Fibroblast of lung (primary cell): ENCODE measurements around the gene CNDP1. TPM values are rescaled to one million over a fixed set of nuclear protein-coding genes. Genes with fewer than 3 reads are reported as not detected.

Experiments used
- DNase-seq, 2 donors: peaks; one replicate each; pipeline versions ENCODE4 v3.0.0 to v3.0.0-alpha.2; 2010; ENCODE audit warnings: low read depth in 2 of 2
- H2AFZ ChIP-seq: 2 replicates; pipeline ENCODE4 v1.5.1; 2012; ENCODE audit warnings: low read length, control low read depth, inconsistent platforms
- H3K27ac ChIP-seq: 2 replicates; pipeline ENCODE4 v1.5.1; 2011; ENCODE audit warnings: low read length, control low read depth; ENCODE audit not compliant: insufficient read depth
- H3K27me3 ChIP-seq: 2 replicates; pipeline ENCODE4 v1.5.1; 2011; ENCODE audit warnings: mild to moderate bottlenecking, low read length; ENCODE audit not compliant: control insufficient read depth, insufficient read depth
- H3K36me3 ChIP-seq: 2 replicates; pipeline ENCODE4 v1.5.1; 2011; ENCODE audit warnings: low read length; ENCODE audit not compliant: control insufficient read depth, insufficient read depth
- H3K4me1 ChIP-seq: 2 replicates; pipeline ENCODE4 v1.5.1; 2011; ENCODE audit warnings: low read length; ENCODE audit not compliant: control insufficient read depth, insufficient read depth; ENCODE audit errors: extremely low read depth
- H3K4me2 ChIP-seq: 2 replicates; pipeline ENCODE4 v1.5.1; 2011; ENCODE audit warnings: low read length, control low read depth; ENCODE audit not compliant: insufficient read depth; ENCODE audit errors: extremely low read depth
- H3K4me3 ChIP-seq, 4 experiments: fragments of 200-600 bp in 1 of 4; sonication (generic) in 1 of 4; replicated peaks in 1 of 4; 2 replicates each; pipeline ENCODE4 v1.5.1; 2011 to 2016; ENCODE audit warnings: low read length in 4 of 4, low read depth in 3 of 4, mild to moderate bottlenecking in 3 of 4, control low read depth in 2 of 4, inconsistent platforms in 1 of 4, mixed read lengths in 1 of 4; ENCODE audit not compliant: insufficient read depth in 1 of 4; ENCODE audit errors: control extremely low read depth in 1 of 4
- H3K79me2 ChIP-seq: 2 replicates; pipeline ENCODE4 v1.5.1; 2012; ENCODE audit warnings: mild to moderate bottlenecking, low read length, inconsistent platforms; ENCODE audit not compliant: control insufficient read depth, insufficient read depth
- H3K9ac ChIP-seq: 2 replicates; pipeline ENCODE4 v1.5.1; 2011; ENCODE audit warnings: mild to moderate bottlenecking, low read length, control low read depth; ENCODE audit not compliant: insufficient read depth
- H3K9me3 ChIP-seq: 2 replicates; pipeline ENCODE4 v1.5.1; 2012; ENCODE audit warnings: low read depth, low read length; ENCODE audit not compliant: control insufficient read depth, insufficient read depth
- H4K20me1 ChIP-seq: 2 replicates; pipeline ENCODE4 v1.5.1; 2011; ENCODE audit warnings: low read length; ENCODE audit not compliant: control insufficient read depth, insufficient read depth; ENCODE audit errors: extremely low read depth
- EZH2 ChIP-seq: IDR thresholded peaks from 2 replicates; pipeline ENCODE4 v1.5.1; 2012; ENCODE audit warnings: low read length, control low read depth, mild to moderate bottlenecking; ENCODE audit errors: missing control alignments
- polyA plus RNA-seq, 2 donors: library from polyadenylated mRNA; depleted of rRNA in 1 of 2; stranded (reverse) in 1 of 2; unstranded in 1 of 2; fragments of >200 nt; gene quantifications; 2 replicates each; pipeline ENCODE4 v1.2.1, GENCODE V29; 2011 to 2012; ENCODE audit warnings: missing spikeins in 1 of 2
- total RNA-seq: library from RNA; depleted of rRNA; stranded (reverse); fragments of >200 nt; gene quantifications from 2 replicates; pipeline ENCODE4 v1.2.1, GENCODE V29; 2014
- TF ChIP-seq, protein P1 (sequence below), 2 donors: IDR thresholded peaks in 1 of 2; conservative IDR thresholded peaks in 1 of 2; 1 replicate in 1 of 2; 2 replicates in 1 of 2; pipeline ENCODE4 v1.5.1; 2011 to 2012; ENCODE audit warnings: low read length in 2 of 2, control low read depth in 1 of 2, inconsistent platforms in 1 of 2, low read depth in 1 of 2, mild to moderate bottlenecking in 1 of 2

Gene CNDP1
- total and polyA plus RNA-seq, 2 donors (not counting 1 experiment from before 2014, with no cell fraction given): not detected

DNA sequence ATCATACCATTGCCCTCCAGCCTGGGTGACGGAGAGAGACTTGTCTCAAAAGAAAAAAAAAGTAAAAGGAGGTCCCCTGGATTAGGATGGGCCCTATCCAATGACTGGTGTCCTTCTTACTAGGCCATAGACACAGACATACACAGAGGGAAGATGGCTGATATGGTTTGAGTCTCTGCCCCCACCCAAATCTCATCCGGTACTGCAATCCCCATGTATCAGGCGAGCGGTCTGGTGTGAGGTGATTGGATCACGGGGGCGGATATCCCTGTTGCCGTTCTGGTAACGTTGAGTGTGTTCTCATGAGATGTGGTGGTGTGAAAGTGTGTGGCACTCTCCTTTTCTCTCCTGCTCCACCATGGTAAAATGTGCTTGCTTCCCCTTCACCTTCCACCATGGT is 45.9 kb upstream of the CNDP1 start:
- no peak overlapping the region for H3K4me3 ChIP-seq
- no peaks in the 10 kb centered on the region for H3K4me1 ChIP-seq
- no peak overlapping the region for H2AFZ ChIP-seq

DNA sequence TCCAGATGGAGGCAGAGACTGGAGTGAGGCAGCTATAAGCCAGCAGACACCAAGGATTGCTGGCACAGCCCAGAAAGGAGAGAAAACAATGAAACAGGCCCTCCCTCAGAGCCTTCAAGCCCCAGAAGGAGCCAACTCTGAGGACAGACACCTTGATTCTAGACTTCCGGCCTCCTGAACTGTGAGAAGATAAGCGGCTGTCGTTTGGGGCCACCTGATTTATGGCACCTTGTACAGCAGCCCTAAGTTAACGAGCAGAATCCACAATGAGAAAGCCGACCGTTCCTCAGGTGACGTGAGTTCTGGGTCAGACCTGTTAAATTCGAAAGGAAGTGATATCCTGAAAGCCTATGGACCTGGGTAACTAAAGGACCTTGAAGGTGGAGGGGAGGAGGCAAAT is 45.4 kb upstream of the CNDP1 start:
- Histone ChIP-seq H3K79me2 (no peaks in the 10 kb centered on the region), H3K9me3 (no peaks in the 10 kb centered on the region), H3K4me2 (no peak overlapping the region), H2AFZ (no peak overlapping the region), H3K4me3 (no peak overlapping the region), H3K27ac (no peak overlapping the region), H3K4me1 (no peaks in the 10 kb centered on the region), H4K20me1 (no peaks in the 10 kb centered on the region), H3K36me3 (no peaks in the 10 kb centered on the region), H3K9ac (no peak overlapping the region), H3K27me3 (peaks cover 15% of the 10 kb centered on the region)
- DNase-seq: no peak
- TF ChIP-seq, protein P1, sequence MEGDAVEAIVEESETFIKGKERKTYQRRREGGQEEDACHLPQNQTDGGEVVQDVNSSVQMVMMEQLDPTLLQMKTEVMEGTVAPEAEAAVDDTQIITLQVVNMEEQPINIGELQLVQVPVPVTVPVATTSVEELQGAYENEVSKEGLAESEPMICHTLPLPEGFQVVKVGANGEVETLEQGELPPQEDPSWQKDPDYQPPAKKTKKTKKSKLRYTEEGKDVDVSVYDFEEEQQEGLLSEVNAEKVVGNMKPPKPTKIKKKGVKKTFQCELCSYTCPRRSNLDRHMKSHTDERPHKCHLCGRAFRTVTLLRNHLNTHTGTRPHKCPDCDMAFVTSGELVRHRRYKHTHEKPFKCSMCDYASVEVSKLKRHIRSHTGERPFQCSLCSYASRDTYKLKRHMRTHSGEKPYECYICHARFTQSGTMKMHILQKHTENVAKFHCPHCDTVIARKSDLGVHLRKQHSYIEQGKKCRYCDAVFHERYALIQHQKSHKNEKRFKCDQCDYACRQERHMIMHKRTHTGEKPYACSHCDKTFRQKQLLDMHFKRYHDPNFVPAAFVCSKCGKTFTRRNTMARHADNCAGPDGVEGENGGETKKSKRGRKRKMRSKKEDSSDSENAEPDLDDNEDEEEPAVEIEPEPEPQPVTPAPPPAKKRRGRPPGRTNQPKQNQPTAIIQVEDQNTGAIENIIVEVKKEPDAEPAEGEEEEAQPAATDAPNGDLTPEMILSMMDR (conservative IDR thresholded peaks at IDR 0.05 in 1 of 2, IDR thresholded peaks at IDR 0.05 in 1 of 2; ENCODE audit: low read depth in 1 of 2, low read length in 2 of 2): no peak
- TF ChIP-seq EZH2: no peak

More for the DNA sequence above, 45.9 kb upstream of the CNDP1 start:
- Histone ChIP-seq H3K79me2 (no peaks in the 10 kb centered on the region), H3K27ac (no peak overlapping the region), H3K9me3 (no peaks in the 10 kb centered on the region), H3K9ac (no peak overlapping the region), H3K4me2 (no peak overlapping the region), H3K27me3 (peaks cover 15% of the 10 kb centered on the region), H3K36me3 (no peaks in the 10 kb centered on the region), H4K20me1 (no peaks in the 10 kb centered on the region)
- no peak for DNase-seq
- TF ChIP-seq EZH2: no peak
- TF ChIP-seq, protein P1 (conservative IDR thresholded peaks at IDR 0.05 in 1 of 2, IDR thresholded peaks at IDR 0.05 in 1 of 2; ENCODE audit: low read depth in 1 of 2, low read length in 2 of 2): no peak

DNA sequence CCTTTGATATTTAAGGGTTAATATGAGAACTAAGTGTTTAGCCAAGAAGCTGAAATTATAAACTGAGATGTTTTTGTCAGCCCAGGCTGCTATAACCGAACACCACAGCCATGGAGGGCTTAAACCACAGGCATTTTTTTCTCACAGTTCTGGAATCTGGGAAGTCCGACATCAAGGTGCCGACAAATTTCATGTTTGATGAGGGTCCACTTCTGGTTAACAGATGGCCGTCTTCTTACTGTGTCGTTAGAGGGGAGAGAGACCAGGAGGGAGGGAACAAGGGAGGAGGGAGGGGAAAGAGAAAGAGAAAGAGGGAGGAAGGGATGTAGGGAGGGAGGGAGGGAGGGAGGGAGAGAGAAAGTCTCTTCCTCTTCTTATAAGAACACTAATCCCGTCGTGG is 44.6 kb upstream of the CNDP1 start:
- peak overlapping the region in 2 of 4 experiments; percentile 31 to 38 for H3K4me3 ChIP-seq
- no peak for TF ChIP-seq EZH2
- TF ChIP-seq, protein P1 (conservative IDR thresholded peaks at IDR 0.05 in 1 of 2, IDR thresholded peaks at IDR 0.05 in 1 of 2; ENCODE audit: low read depth in 1 of 2, low read length in 2 of 2): no peak

More for the DNA sequence above, 44.6 kb upstream of the CNDP1 start:
- Histone ChIP-seq H3K4me1 (no peaks in the 10 kb centered on the region), H3K9ac (no peak overlapping the region), H3K27me3 (peaks cover 15% of the 10 kb centered on the region), H3K9me3 (no peaks in the 10 kb centered on the region), H4K20me1 (no peaks in the 10 kb centered on the region), H3K36me3 (no peaks in the 10 kb centered on the region), H3K79me2 (no peaks in the 10 kb centered on the region), H2AFZ (peak overlapping the region; percentile 38), H3K27ac (no peak overlapping the region), H3K4me2 (no peak overlapping the region)
- peak; percentile 31 to 88 for DNase-seq
